ENCODE data around the gene KLK12. TPM values are rescaled to one million over a fixed set of nuclear protein-coding genes. Genes with fewer than 3 reads are reported as not detected.

KLK12 gene
- total and polyA plus RNA-seq, 2 donors (not counting 1 experiment from before 2014, with no cell fraction given) = not detected

GRCh38 chr19:51070334-51071094, 35.7 kb upstream of the KLK12 start:
- Histone ChIP-seq H3K27ac (ENCODE audit: insufficient read depth, low read length) (no peak overlapping the region), H3K27me3 (ENCODE audit: control insufficient read depth, insufficient read depth, low read length) (no peaks in the 10 kb centered on the region), H2AFZ (ENCODE audit: low read length) (no peak overlapping the region), H3K9me3 (ENCODE audit: control insufficient read depth, insufficient read depth, low read depth, low read length) (no peaks in the 10 kb centered on the region), H3K9ac (ENCODE audit: insufficient read depth, low read length) (no peak overlapping the region), H3K79me2 (ENCODE audit: control insufficient read depth, insufficient read depth, low read length) (no peaks in the 10 kb centered on the region), H4K20me1 (ENCODE audit: control insufficient read depth, extremely low read depth, insufficient read depth, low read length) (no peaks in the 10 kb centered on the region), H3K4me3 (replicated peaks in 1 of 4; ENCODE audit: control extremely low read depth in 1 of 4, insufficient read depth in 1 of 4, low read depth in 3 of 4, low read length in 4 of 4) (no peak overlapping the region), H3K4me2 (ENCODE audit: extremely low read depth, insufficient read depth, low read length) (no peak overlapping the region), H3K36me3 (ENCODE audit: control insufficient read depth, insufficient read depth, low read length) (no peaks in the 10 kb centered on the region), H3K4me1 (ENCODE audit: control insufficient read depth, extremely low read depth, insufficient read depth, low read length) (no peaks in the 10 kb centered on the region)
- TF ChIP-seq EZH2 (IDR thresholded peaks at IDR 0.05; ENCODE audit: low read length, missing control alignments) (no peak), CTCF (conservative IDR thresholded peaks at IDR 0.05 in 1 of 2, IDR thresholded peaks at IDR 0.05 in 1 of 2; ENCODE audit: low read depth in 1 of 2, low read length in 2 of 2) (no peak)
- DNase-seq (ENCODE audit: low read depth in 2 of 2) = no peak

- Histone ChIP-seq H3K27ac (ENCODE audit: insufficient read depth, low read length) (no peak overlapping the region), H3K79me2 (ENCODE audit: control insufficient read depth, insufficient read depth, low read length) (no peaks in the 10 kb centered on the region), H3K36me3 (ENCODE audit: control insufficient read depth, insufficient read depth, low read length) (no peaks in the 10 kb centered on the region), H3K9me3 (ENCODE audit: control insufficient read depth, insufficient read depth, low read depth, low read length) (no peaks in the 10 kb centered on the region), H3K27me3 (ENCODE audit: control insufficient read depth, insufficient read depth, low read length) (no peaks in the 10 kb centered on the region), H2AFZ (ENCODE audit: low read length) (no peak overlapping the region), H4K20me1 (ENCODE audit: control insufficient read depth, extremely low read depth, insufficient read depth, low read length) (no peaks in the 10 kb centered on the region), H3K4me3 (replicated peaks in 1 of 4; ENCODE audit: control extremely low read depth in 1 of 4, insufficient read depth in 1 of 4, low read depth in 3 of 4, low read length in 4 of 4) (no peak overlapping the region), H3K9ac (ENCODE audit: insufficient read depth, low read length) (no peak overlapping the region), H3K4me1 (ENCODE audit: control insufficient read depth, extremely low read depth, insufficient read depth, low read length) (no peaks in the 10 kb centered on the region), H3K4me2 (ENCODE audit: extremely low read depth, insufficient read depth, low read length) (no peak overlapping the region)
- no peak for DNase-seq (ENCODE audit: low read depth in 2 of 2)
- TF ChIP-seq CTCF (conservative IDR thresholded peaks at IDR 0.05 in 1 of 2, IDR thresholded peaks at IDR 0.05 in 1 of 2; ENCODE audit: low read depth in 1 of 2, low read length in 2 of 2) (no peak), EZH2 (IDR thresholded peaks at IDR 0.05; ENCODE audit: low read length, missing control alignments) (no peak)
Observed at GRCh38 chr19:51066393-51067186, 31.8 kb upstream of the KLK12 start.

GRCh38 chr19:51065221-51065960, 30.6 kb upstream of the KLK12 start:
- Histone ChIP-seq H3K4me1 (ENCODE audit: control insufficient read depth, extremely low read depth, insufficient read depth, low read length) (no peaks in the 10 kb centered on the region), H3K4me3 (replicated peaks in 1 of 4; ENCODE audit: control extremely low read depth in 1 of 4, insufficient read depth in 1 of 4, low read depth in 3 of 4, low read length in 4 of 4) (no peak overlapping the region), H3K27me3 (ENCODE audit: control insufficient read depth, insufficient read depth, low read length) (no peaks in the 10 kb centered on the region), H3K79me2 (ENCODE audit: control insufficient read depth, insufficient read depth, low read length) (no peaks in the 10 kb centered on the region), H3K9me3 (ENCODE audit: control insufficient read depth, insufficient read depth, low read depth, low read length) (no peaks in the 10 kb centered on the region), H3K36me3 (ENCODE audit: control insufficient read depth, insufficient read depth, low read length) (no peaks in the 10 kb centered on the region), H3K4me2 (ENCODE audit: extremely low read depth, insufficient read depth, low read length) (no peak overlapping the region), H2AFZ (ENCODE audit: low read length) (no peak overlapping the region), H3K9ac (ENCODE audit: insufficient read depth, low read length) (no peak overlapping the region), H4K20me1 (ENCODE audit: control insufficient read depth, extremely low read depth, insufficient read depth, low read length) (no peaks in the 10 kb centered on the region), H3K27ac (ENCODE audit: insufficient read depth, low read length) (no peak overlapping the region)
- TF ChIP-seq EZH2 (IDR thresholded peaks at IDR 0.05; ENCODE audit: low read length, missing control alignments) (no peak), CTCF (conservative IDR thresholded peaks at IDR 0.05 in 1 of 2, IDR thresholded peaks at IDR 0.05 in 1 of 2; ENCODE audit: low read depth in 1 of 2, low read length in 2 of 2) (no peak)
- DNase-seq (ENCODE audit: low read depth in 2 of 2) = no peak

Measured in fibroblast of lung (primary cell).